Measurements from ENCODE around the gene LCE3C.

GRCh38 chr1:152577168-152577567 is 22.9 kb upstream of the LCE3C start:
- TF ChIP-seq CTCF (IDR thresholded peaks at IDR 0.05) (no peak), EP300 (IDR thresholded peaks at IDR 0.05) (no peak), POLR2A (IDR thresholded peaks at IDR 0.05) (no peak)

Measured in tibial nerve (tissue), 4 donors.